Stimulated activated CD8-positive, alpha-beta memory T cell treated with anti-CD3 and anti-CD28 coated beads, Interleukin-15, amount 100 ng/mL, for 4 hours (primary cell): ENCODE results near the gene CD300E.
"Not testable (repeated sequence)": the region's sequence is repeated elsewhere in the genome, so short reads cannot be mapped to it uniquely, and the experiment has no call there.

Experiments
- DNase-seq, 2 donors: peaks; one replicate each; pipeline ENCODE4 v3.0.0-alpha.2; 2020; ENCODE audit warnings: low read depth in 2 of 2

CD300E gene

DNA sequence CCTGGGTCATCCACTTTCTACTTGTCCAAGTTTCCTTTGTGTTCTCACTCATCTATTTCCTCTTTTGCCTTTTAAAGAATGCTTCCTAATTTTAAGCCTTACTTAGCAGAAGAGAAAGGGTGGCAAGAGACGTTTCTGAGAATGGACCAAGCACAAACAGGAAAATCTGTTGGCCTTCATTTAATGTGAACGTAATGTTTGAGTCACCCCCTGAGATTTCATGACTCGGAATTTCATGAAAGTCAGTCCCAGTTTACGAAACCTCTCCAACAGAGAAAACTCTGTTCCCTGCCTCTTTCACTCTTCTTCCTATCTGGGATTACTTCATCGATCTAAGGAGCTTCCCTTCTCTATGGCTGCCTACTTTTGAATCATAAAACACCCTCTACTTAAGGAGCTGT, at the start of gene CD300E:
CD300E (minus strand) TSS at position 46 of the 401 bp plus-strand sequence. CDS start 117 bp downstream, outside the sequence.
- no peak for DNase-seq

GRCh38 chr17:74671031-74671771, 47.7 kb upstream of the CD300E start:
- peak; percentile 12 to 26 for DNase-seq

DNA sequence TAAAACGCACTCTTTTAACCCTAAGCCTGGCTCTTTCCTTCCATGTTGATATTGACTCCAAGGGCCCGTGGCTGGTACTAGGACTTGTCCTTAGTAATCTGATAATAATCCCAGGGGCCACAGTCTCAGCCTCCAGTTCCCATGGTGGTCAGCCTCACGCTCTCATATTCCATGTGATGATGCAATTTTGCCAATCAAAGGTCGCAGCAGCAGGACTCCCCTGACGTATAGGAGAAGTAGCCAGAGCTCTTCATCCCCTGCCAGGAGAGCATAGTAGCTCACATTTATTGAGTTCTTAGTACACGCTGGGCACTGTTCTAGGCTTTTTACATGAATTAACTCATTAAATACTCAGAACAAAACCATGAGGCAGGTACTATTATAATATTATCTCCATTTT, 46.8 kb upstream of the CD300E start:
- DNase-seq, result no peak

- no peak for DNase-seq
These were observed 40.0 kb upstream of the CD300E start for GRCh38 chr17:74663561-74663960.

DNA sequence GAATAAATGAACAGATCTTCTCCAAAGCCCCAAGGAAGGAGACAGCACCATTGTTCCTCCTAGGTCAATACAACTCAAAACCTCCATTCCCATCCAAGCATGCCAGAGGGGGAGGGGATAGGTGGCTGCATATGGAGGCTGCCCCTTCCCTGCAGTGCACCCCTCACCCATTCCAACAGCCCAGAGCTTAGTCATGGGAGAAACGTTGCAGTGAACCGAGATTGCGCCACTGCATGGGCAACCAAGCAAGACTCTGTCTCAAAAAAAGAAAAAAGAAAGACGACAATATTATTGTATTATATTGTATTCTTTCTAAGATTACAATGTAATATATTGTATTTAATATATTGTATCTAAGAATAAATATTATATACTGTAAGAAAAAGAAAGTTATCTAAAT, 36.4 kb upstream of the CD300E start:
- DNase-seq, result no peak

- no peak for DNase-seq
These were observed 35.1 kb upstream of the CD300E start for GRCh38 chr17:74658620-74659019.

- no peak for DNase-seq
These were observed 31.2 kb upstream of the CD300E start for GRCh38 chr17:74654742-74655141.

DNA sequence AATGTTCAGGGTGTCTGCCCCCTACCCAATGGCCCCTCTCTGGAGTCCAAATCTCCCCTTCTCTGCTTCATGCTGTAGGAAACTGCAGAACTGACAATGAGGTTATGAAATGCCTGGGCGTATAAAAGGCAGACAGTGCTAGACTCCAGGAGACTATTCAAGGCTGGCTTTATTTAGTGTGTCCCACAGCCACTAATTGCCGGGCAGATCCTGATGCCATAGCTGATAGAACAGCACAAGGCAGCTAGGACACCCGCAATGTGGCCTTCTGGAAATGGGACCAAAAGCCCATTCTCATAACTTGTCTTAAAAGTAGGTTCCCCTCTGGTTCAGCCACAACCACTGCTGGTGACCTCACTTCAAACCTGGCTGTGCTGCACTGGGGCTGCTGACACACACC, 28.5 kb upstream of the CD300E start:
- DNase-seq, result no peak

- no peak for DNase-seq
These were observed 26.4 kb upstream of the CD300E start for GRCh38 chr17:74649909-74650308.

DNA sequence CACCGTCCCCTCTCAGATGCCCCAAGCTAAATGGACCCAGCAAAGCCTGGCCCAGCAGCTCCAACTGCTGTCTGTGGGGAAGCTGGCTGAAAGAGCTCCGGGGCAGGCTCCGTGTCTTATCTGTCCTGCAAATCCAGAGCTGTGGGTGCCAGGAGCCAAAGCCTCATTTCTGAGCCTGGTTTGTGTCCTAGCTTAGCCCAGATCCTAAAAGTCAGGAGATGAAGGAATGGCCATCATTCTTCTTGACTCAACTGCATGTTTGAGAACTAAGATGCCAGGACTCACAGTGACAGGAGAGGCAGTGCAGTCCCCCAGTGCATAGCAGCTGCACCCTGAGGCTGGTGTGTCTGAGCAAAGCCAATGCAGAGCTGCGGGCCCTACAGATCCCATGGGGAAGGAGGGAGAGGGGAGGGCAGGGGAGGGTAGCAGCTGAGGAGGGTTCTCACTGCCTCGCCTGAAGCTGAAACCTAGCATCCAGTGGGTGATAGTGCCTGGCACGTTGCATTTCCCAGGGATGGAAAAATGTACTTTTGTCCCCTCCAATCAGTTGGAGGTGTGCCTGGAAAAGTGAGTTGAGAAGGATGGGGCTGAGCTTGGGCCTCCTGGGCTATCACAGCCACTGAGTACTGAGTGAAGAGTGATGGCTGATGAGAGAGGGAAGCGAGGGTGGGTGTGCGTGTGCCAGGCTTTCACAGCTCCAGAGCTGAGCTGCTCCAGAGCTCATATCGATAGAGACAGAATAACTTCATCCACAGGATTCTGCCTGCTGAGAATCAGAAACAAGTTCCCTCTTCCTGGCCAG, 24.5 kb upstream of the CD300E start:
- no peak for DNase-seq

DNA sequence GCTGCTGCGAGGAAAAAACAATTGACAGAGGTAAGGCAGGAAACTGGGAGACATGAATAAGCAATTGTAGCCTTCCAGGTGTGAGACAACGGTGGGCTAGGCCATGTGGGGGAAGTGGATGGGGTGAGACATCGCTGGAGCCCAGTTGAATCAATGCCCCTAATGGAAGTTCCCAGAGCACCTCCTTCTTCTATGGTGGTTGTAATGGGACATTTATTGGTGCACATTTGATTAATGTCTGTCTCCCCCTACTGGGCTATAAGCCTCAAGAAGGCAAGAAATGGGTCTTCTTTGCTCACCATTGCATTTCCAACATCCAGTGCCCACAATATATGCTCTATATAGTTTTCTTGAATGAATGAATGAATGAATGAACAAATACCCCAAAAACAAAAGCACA, 22.7 kb upstream of the CD300E start:
- DNase-seq, result no peak

DNA sequence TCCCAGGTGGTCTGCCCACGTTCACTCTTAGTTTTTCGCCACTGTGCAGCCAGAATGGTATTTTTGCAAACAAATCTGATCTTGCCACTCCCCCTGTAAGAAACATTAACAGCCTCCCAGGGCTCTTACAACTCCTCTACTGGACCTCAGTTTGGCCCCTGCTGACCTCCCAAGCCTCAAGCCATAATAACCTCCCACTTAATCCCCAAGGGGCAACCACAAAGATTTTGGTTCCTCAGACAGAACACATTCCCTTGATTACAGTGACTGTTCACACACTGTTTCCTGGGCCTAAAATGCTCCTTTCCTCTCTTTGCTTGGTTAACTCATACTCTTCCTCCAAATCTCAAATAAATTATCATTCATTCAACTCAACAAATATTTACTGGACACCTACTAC, 21.5 kb upstream of the CD300E start:
- no peak for DNase-seq

DNA sequence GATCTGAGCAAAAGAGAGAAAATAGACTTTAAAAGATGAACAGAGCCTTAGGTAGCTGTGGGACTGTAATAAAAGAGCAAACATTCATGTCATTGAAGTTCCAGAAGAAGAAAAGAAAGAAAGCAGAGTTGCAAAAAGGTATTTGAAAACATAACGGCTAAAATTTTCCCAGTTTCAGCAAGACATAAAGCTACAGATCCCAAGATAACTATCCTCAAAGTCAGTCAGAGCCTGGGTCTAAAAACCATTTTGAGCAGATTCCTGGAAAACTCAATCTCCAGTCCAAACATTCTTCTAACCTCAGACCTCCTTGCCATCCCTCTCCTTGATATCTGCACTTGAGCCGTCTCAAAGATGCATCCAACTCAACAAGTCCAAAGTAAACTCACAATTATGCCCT, 20.9 kb upstream of the CD300E start:
- no peak for DNase-seq

DNA sequence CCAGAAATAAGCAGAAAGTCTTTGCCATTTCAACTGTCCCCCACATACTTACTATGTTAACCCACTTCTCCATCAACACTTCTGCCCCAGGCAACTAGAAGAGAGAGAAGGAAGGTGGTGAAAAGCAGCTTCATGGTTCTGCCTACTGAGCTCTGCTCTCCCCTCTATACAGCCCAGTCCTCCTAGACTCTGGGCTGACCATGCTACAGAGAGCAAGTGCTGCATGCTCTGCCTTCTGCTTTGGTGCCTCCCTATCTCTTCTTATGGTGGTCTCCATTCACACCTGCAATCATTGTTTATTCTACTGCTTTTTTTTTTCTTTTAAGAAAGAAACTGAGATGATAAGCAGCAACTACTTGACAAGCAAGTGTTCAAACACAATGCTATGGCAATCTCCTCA, 20.3 kb upstream of the CD300E start:
- no peak for DNase-seq

GRCh38 chr17:74642995-74643394, 19.5 kb upstream of the CD300E start:
- no peak for DNase-seq

DNA sequence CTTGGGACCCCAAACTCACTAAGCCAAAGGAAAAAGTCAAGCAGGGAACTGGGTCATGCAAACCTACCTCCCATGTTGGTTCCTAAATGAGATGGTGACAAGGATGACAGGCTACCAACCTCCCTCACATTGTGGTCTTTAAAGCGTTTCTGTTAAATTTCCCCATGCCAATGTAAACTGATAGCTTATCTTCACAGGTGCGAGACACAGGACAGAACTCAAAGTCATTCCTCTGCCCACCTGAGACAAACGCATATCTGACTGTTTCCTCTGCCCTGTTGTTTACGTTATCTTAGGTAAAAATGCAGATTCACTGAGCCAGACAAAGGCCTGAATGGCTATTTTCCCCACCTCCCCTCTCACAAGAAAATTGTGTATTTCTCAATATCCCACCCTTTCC, 19.0 kb upstream of the CD300E start:
- no peak for DNase-seq

- DNase-seq, result no peak
These were observed 18.4 kb upstream of the CD300E start for GRCh38 chr17:74641958-74642298.

- no peak for DNase-seq
These were observed 17.9 kb upstream of the CD300E start for GRCh38 chr17:74641224-74641957.

DNA sequence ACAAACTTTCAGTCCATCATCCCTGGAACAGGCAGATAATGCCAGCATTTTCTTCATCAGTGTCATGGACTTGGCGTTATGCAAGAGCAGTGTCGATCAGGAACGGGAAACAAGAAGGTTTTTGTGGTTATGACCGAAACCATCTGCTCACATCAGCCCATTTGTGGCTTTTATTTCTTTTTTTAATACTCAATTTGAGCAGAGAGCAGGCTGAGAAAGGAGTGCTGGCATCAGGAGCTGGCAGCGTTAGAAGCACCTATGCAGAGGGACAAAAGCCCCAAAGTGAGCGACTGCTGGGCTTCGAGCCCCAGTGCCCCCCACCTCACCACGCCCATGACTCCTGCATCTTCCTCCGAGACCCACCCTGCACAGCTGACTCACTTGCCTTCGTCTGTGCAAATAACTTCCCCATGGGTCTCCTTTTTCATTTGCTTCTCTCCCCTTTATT, 16.2 kb upstream of the CD300E start:
- DNase-seq, result no peak

DNA sequence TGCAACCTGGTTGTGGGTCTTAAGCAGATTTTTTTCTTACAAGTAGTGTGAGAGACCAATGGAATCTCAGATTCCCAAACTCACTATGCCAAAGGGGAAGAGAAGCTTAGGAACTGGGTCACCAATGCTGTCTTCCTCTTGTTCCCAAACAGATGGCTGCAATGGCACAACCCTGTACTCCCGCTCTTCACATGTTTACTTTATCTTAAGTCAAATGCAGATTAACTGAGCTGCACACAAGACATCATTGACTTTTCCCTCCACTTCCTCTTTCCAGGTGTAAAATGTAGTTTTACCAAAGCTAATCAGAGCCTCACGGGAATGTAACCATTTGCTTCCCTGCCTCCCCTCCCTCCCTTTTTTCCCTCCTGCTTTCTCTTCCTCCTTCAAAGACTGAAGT, 14.4 kb upstream of the CD300E start:
- DNase-seq, result no peak

DNA sequence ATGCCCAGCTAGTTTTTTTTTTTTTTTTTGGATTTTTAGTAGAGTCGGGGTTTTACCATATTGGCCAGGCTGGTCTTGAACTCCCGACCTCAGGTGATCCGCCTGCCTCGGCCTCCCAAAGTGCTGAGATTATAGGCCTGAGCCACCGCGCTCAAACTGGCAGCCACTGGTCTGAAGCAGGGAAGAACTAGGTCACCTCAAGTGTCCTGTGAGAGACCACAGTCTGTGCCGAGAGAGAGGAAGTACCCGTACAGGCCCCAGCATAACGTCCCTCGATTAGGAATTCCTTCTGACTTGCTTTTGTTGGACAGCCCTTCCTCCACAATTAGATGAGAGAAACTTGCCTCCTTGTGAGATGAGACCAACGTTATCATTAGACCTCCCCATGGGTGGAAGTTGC, 13.7 kb upstream of the CD300E start:
- DNase-seq, result no peak

GRCh38 chr17:74636541-74637085, 13.1 kb upstream of the CD300E start:
- not testable (repeated sequence) for DNase-seq
